Measurements from ENCODE around the gene SIGLEC7.

The SIGLEC7 gene

DNA sequence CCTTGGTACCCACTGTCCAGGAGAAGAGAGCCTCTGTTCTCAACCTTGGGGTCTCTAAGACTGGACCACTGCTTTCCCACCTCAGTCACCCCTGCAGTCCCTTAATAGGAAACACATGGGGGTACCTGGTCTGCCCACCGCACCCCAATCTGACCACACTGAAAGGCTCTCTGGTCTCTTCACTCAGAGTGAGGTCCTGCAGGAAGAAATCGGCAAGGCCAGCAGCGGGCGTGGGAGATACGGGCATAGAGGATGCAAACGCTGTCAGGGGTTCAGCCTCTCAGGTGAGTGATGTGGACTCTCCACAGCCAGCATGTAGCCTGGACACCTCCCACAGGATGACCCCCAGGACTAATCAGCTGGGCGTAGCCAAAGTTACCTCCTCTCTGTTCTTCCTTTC, 13.9 kb upstream of the SIGLEC7 start:
- no peaks in the 10 kb centered on the region for H3K36me3 ChIP-seq
- H3K27ac ChIP-seq: no peak overlapping the region
- TF ChIP-seq, protein P1, sequence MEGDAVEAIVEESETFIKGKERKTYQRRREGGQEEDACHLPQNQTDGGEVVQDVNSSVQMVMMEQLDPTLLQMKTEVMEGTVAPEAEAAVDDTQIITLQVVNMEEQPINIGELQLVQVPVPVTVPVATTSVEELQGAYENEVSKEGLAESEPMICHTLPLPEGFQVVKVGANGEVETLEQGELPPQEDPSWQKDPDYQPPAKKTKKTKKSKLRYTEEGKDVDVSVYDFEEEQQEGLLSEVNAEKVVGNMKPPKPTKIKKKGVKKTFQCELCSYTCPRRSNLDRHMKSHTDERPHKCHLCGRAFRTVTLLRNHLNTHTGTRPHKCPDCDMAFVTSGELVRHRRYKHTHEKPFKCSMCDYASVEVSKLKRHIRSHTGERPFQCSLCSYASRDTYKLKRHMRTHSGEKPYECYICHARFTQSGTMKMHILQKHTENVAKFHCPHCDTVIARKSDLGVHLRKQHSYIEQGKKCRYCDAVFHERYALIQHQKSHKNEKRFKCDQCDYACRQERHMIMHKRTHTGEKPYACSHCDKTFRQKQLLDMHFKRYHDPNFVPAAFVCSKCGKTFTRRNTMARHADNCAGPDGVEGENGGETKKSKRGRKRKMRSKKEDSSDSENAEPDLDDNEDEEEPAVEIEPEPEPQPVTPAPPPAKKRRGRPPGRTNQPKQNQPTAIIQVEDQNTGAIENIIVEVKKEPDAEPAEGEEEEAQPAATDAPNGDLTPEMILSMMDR (IDR thresholded peaks at IDR 0.05; ENCODE audit: low read depth, low read length): no peak
- H3K9me3 ChIP-seq (ENCODE audit: severe bottlenecking): no peaks in the 10 kb centered on the region
- no peak for DNase-seq
- H3K27me3 ChIP-seq (ENCODE audit: insufficient read depth, low read depth, severe bottlenecking): peaks cover 93% of the 10 kb centered on the region
- H3K4me3 ChIP-seq (ENCODE audit: low read depth, low read length): no peak overlapping the region

DNA sequence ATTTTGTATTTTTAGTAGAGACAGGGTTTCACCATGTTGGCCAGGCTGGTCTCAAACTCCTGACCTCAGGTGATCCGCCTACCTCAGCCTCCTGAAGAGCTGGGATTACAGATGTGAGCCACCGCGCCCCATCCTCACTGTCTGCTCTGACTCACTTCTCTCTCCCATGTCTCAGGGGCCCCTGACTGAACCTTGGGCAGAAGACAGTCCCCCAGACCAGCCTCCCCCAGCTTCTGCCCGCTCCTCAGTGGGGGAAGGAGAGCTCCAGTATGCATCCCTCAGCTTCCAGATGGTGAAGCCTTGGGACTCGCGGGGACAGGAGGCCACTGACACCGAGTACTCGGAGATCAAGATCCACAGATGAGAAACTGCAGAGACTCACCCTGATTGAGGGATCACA, 12.4 kb upstream of the SIGLEC7 start:
- TF ChIP-seq, protein P1 (IDR thresholded peaks at IDR 0.05; ENCODE audit: low read depth, low read length): no peak
- no peaks in the 10 kb centered on the region for H3K9me3 ChIP-seq (ENCODE audit: severe bottlenecking)
- peaks cover 96% of the 10 kb centered on the region for H3K27me3 ChIP-seq (ENCODE audit: insufficient read depth, low read depth, severe bottlenecking)
- H3K36me3 ChIP-seq: no peaks in the 10 kb centered on the region
- no peak overlapping the region for H3K27ac ChIP-seq
- no peak overlapping the region for H3K4me3 ChIP-seq (ENCODE audit: low read depth, low read length)
- no peak for DNase-seq

DNA sequence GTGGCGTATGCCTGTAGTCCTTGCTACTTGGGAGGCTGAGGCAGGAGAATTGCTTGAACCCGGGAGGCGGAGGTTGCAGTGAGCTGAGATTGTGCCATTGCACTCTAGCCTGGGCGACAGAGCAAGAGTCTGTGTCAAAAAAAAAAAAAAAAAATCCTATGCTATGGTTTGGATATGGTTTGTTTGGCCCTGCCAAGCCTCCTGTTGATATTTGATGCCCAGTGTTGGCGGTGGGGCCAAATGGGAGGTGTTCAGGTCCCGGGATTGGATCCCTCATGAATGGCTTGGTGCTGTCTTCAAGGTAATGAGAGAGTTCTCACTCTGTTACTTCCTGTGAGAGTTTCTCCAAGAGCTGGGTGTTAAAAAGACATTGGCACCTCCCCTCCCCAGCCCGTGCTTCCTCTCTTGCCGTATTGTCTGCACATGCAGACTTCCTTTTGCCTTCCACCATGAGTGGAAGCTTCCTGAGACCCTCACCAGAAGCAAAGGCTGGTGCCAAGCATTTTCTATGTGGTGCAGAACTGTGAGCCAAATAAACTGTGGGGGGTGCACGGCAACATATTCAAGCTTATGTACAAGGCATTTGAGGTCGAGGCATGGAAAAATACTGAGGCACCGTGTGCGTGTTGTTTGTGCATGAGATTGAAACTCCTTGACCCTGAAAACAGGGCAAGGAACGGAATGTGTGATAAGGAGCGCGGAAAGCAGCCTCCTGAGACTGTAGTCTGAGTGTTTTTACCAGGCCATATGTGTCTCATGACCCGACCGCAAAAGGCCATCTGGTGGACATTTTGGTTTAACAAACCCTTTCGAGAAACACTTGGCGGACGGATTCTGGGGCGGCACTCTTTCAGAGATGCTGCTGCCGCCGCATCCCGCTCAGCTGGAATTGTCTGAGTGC, 10.1 kb upstream of the SIGLEC7 start:
- H3K4me3 ChIP-seq (ENCODE audit: low read depth, low read length): no peak overlapping the region
- H3K9me3 ChIP-seq (ENCODE audit: severe bottlenecking): no peaks in the 10 kb centered on the region
- DNase-seq: peak; percentile 17
- H3K27ac ChIP-seq: no peak overlapping the region
- TF ChIP-seq, protein P1 (IDR thresholded peaks at IDR 0.05; ENCODE audit: low read depth, low read length): 0 out of 2 replicates have a peak, but pooled peaks have one; percentile 5
- peaks cover 96% of the 10 kb centered on the region for H3K27me3 ChIP-seq (ENCODE audit: insufficient read depth, low read depth, severe bottlenecking)
- no peaks in the 10 kb centered on the region for H3K36me3 ChIP-seq

DNA sequence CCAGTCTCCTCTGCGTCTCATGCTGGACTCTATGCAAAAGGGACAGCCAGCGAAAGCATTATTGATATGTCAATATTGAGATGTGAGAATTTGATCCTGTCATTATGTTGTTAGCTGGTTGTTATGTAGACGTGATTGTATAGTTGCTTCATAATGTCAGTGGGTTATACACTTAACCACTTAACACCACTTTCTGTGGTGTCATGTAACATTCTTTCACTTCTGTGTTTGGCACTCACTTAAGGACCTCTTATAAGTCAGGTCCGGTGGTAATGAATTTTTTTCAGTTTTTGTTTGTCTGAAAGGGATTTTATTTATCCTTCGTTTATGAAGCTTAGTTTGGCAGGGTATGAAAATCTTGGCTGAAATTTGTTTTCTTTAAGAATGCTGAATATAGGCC, 7.1 kb upstream of the SIGLEC7 start:
- DNase-seq: no peak
- Histone ChIP-seq H3K4me3 (ENCODE audit: low read depth, low read length) (no peak overlapping the region), H3K27ac (no peak overlapping the region), H3K27me3 (ENCODE audit: insufficient read depth, low read depth, severe bottlenecking) (peaks cover 97% of the 10 kb centered on the region), H3K9me3 (ENCODE audit: severe bottlenecking) (no peaks in the 10 kb centered on the region), H3K36me3 (no peaks in the 10 kb centered on the region)
- TF ChIP-seq, protein P1 (IDR thresholded peaks at IDR 0.05; ENCODE audit: low read depth, low read length): no peak

DNA sequence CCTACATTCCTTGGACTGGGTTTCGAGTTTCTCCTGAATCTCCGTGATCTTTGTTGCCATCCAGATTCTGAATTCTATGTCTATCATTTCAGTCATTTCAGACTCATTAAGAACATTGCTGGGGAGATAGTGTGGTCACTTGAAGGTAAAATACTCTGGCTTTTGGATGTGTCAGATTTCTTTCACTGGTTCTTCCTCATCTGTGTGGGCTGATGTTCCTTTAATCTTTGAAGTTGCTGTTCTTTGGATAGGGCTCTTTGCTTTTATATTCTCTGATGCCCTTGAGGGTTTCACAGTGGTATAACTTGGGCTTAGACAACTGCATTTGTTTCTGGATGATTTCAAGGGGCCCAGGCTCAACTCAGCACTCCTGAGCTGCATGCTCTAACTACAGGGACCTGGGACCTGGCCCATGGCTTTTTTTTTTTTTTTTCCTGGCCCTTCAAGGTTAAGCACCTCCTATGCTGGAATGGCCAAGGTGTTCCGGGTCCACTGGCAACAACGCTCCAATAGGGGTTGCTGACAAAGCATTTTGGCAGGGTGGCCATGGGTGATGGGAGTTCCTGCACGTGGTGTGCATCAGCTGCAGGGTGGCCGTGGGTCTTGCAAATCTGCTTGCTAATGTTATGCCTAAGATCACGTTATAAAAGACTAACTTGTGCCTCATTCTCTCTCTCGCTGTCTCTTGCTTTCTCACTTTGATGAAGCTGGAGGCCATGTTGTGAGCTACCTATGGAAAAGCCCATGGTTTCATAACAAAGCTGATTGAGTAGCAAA, 5.9 kb upstream of the SIGLEC7 start:
- Histone ChIP-seq H3K36me3 (no peaks in the 10 kb centered on the region), H3K4me3 (ENCODE audit: low read depth, low read length) (no peak overlapping the region), H3K27ac (no peak overlapping the region), H3K9me3 (ENCODE audit: severe bottlenecking) (no peaks in the 10 kb centered on the region), H3K27me3 (ENCODE audit: insufficient read depth, low read depth, severe bottlenecking) (peaks cover 97% of the 10 kb centered on the region)
- TF ChIP-seq, protein P1 (IDR thresholded peaks at IDR 0.05; ENCODE audit: low read depth, low read length): no peak
- DNase-seq: no peak

Measured in WERI-Rb-1 (cell line).